Measurements from ENCODE around the gene SLC48A1.

DNA sequence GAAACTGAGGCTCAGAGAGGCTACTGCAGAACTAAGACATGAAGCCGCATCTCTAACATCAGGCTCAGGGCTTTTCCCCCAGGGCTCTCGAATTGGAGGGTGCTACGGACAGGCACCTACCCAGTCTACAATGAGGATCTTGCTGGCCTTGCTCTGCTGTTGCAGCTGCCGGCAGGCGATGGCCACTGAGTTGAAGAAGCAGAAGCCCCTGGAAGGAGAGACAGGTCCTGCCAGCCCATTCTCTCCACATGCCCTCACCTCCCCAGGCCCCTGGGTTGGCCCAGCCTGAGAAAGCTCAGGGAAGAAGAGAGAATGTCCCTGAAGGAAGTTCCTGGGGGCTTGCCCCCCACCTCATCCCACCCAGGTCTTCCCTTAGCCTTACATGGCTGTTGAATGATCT is 16.1 kb downstream of the SLC48A1 start:
- no peak for TF ChIP-seq POLR2A (IDR thresholded peaks at IDR 0.05)
- TF ChIP-seq, protein P1, sequence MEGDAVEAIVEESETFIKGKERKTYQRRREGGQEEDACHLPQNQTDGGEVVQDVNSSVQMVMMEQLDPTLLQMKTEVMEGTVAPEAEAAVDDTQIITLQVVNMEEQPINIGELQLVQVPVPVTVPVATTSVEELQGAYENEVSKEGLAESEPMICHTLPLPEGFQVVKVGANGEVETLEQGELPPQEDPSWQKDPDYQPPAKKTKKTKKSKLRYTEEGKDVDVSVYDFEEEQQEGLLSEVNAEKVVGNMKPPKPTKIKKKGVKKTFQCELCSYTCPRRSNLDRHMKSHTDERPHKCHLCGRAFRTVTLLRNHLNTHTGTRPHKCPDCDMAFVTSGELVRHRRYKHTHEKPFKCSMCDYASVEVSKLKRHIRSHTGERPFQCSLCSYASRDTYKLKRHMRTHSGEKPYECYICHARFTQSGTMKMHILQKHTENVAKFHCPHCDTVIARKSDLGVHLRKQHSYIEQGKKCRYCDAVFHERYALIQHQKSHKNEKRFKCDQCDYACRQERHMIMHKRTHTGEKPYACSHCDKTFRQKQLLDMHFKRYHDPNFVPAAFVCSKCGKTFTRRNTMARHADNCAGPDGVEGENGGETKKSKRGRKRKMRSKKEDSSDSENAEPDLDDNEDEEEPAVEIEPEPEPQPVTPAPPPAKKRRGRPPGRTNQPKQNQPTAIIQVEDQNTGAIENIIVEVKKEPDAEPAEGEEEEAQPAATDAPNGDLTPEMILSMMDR (IDR thresholded peaks at IDR 0.05): no peak

Measured in prostate gland (tissue), 2 donors.